GM18870 (cell line): Measurements from ENCODE around the gene ZNF804A.

Experiments used
- ATAC-seq: cut with Tn5 transposase; IDR thresholded peaks from one replicate; pipeline ENCODE4 v1.9.1; 2021; ENCODE audit warnings: moderate library complexity; ENCODE audit not compliant: unreplicated experiment

Gene ZNF804A

DNA sequence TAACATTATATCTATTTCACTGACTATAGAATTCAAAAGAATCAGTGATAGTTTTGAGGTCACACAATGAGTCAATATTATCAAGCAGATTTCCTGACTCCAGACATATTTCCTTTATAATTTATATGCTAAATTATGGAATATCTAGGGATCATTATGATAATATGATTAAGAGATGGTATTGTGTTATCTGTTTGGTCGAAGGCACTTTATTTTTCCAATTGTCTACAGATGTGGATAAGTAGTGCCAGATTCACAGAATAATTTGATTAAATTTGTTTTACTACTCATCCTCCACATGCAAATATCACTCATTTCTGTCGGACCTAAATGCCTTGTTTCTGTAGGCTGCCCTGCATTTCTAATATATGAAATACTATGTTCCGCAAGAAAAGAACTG is 4.4 kb downstream of the ZNF804A start:
- ATAC-seq: no peak

DNA sequence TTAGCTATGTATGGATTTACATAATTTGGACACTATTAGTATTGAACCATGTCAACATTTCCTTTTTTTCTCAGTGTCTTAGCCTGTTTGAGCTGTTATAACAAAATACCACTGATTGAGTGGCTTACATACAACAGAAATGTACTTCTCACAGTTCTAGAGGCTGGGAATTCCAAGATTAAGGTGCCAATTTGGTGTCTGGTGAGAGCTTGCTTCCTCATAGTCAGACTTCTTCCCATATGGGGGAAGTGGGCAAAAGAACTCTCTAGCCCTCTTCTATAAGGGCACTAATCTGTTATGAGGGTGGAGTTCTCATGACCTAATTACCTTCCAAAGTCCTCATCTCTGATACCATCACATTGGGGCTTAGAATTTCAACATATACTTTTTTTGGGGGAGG is 12.6 kb downstream of the ZNF804A start:
- ATAC-seq: no peak

DNA sequence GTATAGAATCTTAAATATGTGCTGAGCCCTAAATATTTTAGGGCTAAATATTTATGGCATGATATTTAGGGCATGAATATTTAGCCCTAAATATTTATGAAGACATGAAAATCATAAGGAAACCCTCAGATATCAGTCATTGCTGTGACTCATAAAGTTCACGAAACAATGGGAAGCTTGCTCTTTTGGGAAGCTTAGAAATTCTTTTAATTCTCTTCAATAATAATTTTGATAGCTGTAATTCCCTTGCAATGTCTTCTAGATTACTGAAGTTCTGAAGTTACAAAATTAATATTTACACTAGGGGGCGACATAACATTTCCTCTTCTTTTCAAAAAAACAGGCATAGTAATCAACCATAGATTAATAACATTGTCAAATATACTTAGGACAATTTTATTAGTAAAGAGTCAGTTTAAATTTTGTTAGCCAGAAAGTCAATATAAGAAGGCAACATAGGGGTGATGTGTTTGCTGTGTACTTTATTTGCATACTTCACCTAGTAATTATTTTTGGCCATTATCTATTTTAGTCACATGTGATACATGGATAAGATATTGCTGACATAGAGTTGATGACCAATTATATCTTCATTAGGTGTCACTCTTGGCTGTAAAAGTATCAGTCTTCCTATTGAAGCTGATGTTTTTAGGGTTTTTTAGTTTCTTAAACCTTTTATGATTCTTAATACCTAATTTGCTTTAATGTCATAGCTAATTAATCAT is 13.2 kb downstream of the ZNF804A start:
- peak; percentile 70 for ATAC-seq

DNA sequence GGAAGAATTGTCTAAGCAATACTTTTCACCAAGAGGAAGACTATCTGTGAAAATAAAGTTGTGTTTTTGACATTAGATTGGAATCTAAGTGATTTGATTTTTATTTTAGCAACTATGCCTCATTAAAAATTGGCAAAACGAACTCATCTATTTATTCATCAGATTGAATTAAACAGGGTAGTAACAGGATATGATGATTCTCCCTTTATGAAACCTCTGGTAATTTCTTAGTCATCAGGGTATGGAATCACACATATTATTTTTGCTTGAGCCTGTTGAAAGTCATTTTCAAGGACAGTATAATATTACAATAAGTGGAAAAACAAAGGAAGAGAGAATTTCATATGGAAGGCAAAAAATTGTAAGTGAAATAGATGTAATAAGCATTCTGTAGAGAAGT is 22.0 kb downstream of the ZNF804A start:
- no peak for ATAC-seq

DNA sequence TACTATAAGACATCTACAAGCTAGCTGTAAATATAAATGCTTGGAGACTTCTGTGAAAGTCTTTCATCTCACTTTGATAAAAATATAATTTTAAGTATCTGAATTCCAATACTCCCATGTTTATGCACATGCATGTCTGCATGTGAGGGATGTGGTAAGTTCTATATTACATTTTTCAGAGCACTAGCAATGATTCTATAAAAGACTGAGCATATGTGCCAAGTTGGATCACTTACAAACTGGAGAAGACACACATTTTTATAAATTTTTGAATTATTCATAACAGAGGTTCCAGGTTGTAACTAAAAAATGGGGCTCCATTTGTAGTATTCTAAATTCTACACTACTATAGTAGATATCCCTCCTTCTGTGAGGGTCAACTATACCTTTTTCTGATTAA is 26.0 kb downstream of the ZNF804A start:
- ATAC-seq: no peak

DNA sequence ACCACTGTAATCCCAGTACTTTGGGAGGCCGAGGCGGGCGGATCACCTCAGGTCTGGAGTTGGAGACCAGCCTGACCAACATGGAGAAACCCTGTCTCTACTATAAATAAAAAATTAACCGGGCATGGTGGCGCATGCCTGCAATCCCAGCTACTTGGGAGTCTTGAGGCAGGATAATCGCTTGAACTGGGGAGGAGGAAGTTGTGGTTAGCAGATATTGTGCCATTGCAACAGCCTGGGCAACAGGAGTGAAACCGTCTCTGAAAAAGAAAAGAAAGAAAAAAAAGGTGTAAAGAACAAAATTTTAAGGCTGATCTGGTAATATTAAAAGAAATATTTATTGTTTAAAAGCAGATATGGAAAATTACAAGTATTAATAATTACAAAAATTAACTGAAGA is 29.7 kb downstream of the ZNF804A start:
- ATAC-seq: no peak

DNA sequence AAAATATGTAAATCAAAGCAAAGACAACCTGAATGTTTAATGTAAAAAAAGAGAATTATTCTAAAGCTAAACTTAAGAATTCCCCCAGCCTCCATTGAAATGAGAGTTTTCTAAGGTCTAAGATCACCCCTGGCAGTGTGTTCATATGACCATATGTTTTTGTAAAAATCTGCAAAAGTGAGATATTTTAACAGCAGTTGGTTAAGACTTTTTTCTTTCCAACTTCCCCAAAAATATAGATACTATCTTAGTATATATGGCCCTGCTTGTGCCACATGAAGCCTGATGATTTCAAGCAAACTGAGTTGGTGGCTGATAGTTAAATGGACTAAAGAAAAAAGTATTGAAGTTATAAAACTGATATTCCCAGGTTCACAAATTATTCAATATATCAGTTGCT is 35.4 kb downstream of the ZNF804A start:
- ATAC-seq: no peak

DNA sequence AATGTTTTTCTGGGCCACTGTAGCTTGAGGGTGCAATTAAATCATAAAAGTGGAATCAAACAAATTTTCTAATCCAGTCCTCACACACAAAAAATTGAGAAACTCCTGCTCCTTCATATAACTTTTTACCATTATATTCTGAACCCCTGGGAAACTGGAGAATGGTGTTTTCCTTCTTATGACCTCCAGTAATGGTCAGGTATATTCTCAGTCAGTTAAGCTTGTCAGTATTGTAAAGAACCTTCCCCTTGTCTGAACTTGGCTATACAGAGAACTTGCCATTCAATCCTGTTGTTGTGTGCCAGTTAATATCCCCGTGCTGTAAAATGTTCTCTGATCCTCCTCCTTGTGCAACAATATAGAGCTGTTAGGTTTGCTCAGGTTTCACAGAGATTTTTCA is 39.5 kb downstream of the ZNF804A start:
- ATAC-seq: no peak

DNA sequence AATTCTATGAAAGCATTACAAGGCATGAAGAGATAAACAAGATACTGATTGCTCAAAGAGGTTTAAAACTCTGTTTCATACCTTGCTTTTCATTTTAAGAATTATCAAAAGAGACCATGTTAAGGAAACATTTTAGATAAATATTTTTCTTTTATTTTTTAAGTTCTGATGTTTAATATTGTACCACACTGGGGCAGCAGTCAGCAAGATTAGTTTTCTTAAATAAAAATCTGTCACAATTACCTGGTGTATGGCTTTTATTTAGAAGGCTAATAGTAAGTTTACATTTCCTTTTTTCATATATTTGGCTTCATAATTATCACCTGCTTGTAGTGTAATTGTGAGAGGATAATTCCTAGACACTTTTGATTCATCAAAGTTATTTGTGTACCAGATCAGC is 46.4 kb downstream of the ZNF804A start:
- no peak for ATAC-seq

DNA sequence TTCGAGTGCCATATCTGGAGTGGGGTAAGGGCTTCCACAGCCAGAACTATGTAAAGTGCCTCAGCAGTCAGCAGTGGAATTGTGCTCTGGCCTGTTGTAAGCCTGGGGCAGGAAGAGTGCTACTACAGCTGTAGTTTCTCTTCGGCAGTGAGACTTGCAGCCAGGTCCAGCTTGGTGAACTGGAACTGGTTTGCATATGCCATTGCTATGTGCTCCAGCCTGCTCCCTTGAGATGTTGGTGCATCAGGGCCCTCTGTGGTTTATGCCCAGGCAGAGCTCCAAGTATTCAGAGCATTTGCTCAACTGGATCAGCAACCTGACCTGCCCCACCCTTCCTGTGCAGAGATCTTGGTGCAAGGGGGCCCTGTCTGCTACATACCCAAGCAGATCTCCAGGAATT is 47.8 kb downstream of the ZNF804A start:
- peak; percentile 72 for ATAC-seq

DNA sequence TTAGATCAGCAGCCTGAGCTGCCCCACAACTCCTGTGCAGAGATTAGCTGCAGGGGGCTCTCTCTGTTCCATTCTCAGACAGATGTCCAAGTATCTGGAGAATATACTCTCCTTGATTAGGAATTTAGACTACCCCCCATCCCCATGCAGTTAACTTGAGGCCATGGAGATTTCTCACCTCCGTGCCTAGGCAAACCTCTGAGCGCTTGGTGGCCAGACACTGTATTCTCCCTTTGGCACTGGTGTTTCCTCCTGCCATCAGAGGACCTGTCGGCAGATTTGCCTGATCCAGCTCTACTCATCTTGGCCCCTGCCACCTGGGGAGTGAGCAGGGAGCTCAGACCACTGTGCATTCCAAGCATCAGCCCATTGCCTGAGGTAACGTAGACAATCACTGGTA is 48.3 kb downstream of the ZNF804A start:
- no peak for ATAC-seq

DNA sequence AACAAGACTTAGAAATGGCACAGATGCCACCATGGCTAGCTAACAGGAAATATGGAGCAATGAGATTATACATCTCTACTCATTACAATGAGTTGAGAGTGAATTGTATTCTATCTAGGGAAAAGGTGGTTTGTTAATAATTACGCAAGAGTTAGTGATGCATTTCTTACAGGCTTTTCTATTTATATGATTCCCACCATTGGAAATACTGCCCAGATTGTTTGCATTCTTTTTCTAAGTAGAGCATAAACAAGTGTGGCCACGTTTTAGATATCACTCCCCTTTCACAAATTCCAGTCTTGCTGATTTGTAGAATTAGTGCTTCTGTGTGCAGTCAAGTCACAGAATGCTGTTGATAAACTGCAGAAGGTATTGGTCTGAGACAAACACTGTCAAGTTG is 56.6 kb downstream of the ZNF804A start:
- no peak for ATAC-seq

DNA sequence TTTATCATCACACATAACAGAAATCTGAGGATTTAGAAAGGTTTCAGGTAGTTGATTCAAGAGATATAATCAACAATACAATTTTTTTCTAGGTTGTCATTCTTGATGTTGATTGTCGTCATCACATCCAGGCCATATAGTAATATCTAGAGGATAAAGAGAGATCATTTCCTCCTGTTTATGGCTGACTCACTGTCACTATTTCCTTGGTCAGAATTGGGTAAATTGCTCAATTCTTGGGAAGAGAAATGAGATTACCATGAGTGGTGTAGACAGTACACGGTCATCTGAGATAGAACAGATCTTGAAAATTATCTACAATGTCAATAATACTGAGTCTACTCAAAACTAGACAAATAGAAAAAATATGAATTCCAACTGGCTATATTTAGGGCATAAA is 78.8 kb downstream of the ZNF804A start:
- no peak for ATAC-seq

DNA sequence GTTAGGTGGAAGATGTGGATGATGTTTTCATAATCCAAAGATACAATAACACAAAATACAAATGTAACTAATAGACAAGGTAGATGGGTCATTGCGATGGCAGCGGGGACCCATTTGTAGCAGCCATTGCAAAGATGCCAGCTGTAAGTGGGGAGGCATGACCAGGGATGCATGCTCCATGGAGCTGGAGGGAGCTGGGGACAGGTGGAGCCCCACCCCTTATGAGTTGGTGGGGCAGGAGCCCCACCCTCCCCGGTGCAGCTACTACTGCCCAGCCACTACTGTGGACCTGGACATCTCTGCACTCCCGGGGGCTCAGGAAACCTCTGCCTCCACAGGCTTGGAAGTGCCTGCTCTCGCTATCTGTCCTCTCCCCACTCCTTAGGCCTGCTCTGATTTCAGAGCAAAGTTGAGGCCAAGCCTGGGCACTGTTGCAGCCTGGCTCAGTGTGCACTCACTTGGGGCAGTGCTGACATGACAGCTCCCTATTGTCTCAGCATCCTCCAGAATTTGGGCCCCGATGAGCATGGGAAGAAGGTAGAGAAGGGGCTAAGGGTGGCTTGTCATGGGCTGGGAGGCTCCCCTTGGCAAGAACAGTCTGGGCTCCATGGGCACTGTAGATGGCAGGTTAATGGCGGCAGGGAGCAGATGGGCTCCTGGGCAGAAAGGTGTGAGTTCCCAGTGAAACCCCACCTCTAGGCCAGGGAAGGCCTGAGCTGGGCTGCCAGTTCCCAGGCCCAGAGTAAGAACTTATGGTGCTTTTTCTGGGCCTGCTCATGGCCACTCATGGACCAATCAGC is 81.1 kb downstream of the ZNF804A start:
- ATAC-seq: no peak

DNA sequence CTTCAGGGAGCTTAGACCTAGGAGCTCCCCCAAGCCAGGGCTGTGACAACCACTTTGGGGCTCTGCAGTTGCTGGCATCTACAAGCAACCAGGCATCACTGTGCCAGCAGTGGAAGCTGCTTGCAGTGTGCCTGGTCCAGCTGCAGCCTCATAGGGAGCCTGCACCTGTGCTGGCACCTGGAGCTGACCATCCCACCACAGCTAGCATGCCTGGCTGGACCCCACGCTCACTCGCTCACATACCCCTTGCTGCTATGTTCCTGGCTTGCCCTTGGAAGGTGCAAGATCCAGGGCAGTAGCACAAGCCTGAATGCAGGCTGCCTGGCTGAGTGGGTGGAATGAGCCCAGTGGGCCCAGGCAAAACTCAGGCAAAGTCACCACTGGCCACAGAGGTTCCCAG is 82.5 kb downstream of the ZNF804A start:
- ATAC-seq: no peak

DNA sequence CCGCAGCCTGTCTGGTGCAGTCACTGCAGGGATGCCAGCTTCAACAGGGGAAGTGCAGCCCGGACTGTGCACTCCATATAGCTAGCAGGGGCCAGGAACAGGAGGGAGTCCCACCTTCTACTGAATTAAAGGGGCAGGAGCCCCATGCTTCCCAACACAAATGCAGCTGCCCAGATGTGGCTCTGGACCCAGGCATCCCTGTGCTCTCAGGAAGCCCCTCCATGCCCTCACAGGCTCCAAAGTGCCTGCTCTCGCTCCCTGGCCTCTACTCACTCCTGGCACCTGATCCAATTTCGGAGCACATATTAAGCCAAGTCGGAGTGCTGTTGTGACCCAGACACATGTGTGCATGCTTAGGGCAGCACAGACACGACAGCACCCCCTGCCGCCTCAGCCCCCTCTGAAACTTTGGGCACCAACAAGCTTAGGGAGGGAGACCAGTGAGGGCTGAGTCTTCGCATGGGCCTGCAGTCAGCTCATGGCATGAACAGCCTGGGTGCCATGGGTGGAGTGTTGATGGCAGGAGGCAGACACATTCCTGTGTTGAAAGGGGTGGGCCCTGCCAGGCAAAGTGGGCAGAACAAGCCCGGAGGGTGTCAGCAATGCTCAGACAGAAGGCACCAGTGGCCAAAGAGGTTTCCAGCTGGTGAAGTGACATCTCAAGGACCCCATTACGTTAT is 83.5 kb downstream of the ZNF804A start:
- ATAC-seq: no peak

DNA sequence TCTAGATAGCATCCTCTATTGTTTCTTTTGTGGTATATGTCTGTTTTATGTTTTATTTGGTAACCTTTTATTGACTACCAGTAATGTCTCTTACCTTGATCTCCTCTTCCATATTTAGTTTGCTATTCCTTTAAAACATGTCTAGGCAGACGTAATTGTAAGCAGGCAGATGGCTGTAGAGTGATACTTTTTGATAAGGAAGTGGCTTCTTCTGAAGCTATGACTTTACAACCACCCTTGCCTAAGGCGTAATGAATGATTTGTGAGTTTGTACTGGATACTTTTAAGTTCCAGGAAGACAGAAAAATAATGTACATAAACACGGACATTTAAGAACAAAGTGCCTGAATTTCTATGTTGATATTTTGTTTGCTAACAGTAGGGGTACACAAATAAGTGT is 85.6 kb downstream of the ZNF804A start:
- no peak for ATAC-seq

DNA sequence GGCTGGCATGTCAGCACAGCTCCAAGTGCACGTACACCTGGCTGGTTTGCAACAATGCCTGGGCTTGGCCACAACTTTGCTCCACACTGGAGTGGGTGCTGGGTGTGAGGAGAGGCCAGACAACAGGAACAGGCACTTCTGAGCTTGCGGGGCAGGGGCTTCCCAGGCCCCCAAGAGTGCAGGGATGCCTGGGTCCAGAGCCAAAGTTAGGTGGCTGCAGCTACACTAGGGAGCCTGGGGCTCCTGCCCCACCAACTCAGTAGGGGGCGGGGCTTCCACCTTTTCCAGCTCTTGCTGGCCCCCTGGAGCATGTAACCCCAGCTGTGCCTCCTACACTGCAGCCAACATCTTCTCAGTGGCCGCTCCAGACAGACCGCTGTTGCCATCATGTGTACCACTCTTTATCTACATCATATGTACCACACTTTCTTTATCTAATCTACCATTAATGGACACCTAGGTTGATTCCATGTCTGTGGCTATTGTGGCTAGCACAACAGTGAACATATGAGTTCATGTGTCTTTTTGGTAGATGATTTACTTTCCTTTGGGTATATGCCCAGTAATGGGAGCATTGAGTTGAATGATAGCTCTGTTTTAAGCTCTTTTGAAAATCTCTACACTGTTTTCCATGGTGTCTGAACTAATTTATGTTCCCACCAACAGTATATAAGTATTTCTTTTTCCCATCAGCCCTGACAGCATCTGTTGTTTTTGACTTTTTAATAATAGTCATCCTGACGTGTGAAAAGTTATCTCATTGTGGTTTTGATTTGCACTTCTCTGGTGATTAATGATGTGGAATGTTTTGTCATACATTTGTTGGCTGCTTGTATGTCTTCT is 87.9 kb downstream of the ZNF804A start:
- ATAC-seq: peak; percentile 80

DNA sequence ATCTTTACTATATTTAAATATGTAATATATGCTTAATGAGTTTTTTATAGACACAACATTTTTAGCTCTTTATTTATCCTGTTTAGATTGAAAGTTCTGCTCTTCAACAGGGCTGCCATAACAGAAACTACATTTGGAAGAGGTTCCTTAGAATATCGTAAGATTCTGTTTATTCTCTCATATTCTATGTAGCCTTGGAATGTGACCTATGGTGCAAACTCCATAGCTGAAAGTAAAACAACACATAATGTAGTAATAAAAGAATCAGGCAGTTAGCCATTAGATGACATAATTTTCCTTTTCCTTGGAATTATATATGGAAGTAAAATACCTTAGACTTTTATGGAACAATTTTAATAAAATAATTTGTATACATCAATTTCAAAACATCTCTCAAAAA is 91.3 kb downstream of the ZNF804A start:
- ATAC-seq: no peak

DNA sequence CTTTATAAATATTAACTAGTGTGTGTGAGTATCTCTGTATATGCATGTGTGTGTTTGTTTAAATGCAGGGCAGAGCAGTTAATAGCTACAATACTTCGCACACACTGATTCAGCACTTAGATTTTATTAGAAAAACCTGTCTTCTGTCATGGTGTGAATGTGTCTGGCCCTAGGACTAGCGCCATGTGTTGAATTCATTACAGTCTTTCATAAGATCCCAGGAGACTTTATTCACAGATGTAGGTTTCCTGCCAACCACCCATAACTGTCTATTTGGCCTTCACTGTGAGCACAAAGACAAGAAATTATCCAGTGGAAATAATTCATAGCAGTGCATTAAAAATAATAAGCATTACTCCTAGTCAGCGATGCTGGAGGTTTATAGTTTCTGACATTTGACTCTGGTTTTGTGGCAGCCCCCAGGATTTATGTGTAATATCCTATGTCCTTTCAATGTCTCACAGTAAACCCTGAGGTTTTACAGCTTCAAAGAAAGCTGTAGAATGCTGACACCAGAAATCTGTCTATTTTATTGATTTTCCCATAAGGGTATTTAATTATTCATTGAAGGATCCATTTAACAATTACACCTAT is 93.9 kb downstream of the ZNF804A start:
- ATAC-seq: no peak

DNA sequence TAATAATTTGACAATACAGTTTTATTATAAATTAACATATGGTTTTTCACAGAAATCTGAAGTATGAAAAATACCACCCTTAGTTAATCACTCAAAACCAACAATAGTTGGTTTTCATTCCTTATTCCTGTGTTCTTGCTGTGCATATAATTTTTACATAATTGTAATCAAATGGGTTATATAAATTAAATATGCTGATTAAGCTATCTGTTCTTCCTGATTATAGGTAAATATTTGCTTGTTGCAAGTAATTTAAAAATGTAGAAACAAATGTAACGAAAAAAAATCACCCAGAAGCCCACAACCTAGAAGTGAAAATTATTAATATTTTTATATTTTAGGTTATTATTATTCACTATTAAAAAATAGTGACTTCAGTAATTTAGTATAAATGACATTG is 98.3 kb downstream of the ZNF804A start:
- ATAC-seq: no peak
